HFFc6 (cell line): ENCODE results near the gene MOV10L1. TPM values are rescaled to one million over a fixed set of nuclear protein-coding genes. Genes with fewer than 3 reads are reported as not detected.

Experiments used
- DNase-seq: peaks from one replicate; pipeline ENCODE4 v3.0.0-alpha.2; 2018
- H3K27ac Mint-ChIP-seq: 2 replicates; pipeline ENCODE4 v1.8.0; 2020; ENCODE audit warnings: mild to moderate bottlenecking, mixed read lengths
- H3K27me3 Mint-ChIP-seq: 2 replicates; pipeline ENCODE4 v1.8.0; 2021; ENCODE audit warnings: mild to moderate bottlenecking, moderate library complexity, mixed read lengths; ENCODE audit not compliant: insufficient read depth
- H3K36me3 Mint-ChIP-seq: 2 replicates; pipeline ENCODE4 v1.8.0; 2021; ENCODE audit warnings: low read depth, mixed read lengths
- H3K4me1 Mint-ChIP-seq: 2 replicates; pipeline ENCODE4 v1.8.0; 2020; ENCODE audit warnings: low read depth, mixed read lengths
- H3K4me3 Mint-ChIP-seq: 2 replicates; pipeline ENCODE4 v1.8.0; 2020; ENCODE audit warnings: mild to moderate bottlenecking, moderate library complexity, mixed read lengths
- H3K9me3 Mint-ChIP-seq: 2 replicates; pipeline ENCODE4 v1.8.0; 2020; ENCODE audit warnings: mild to moderate bottlenecking, mixed read lengths
- CTCF ChIP-seq: fragments of 200-600 bp; sonication (generic); IDR thresholded peaks from 2 replicates; pipeline ENCODE4 v1.5.0; 2021; ENCODE audit warnings: antibody characterized with exemption, mild to moderate bottlenecking
- total RNA-seq, 6 experiments: library from RNA; stranded (reverse); fragmentation: NEBNext Ultra II Directional; extraction: Animal tissue kit (Norgen Biotek cat#: 25700); gene quantifications; 2 replicates in 1 of 6; 3 replicates in 5 of 6; pipeline ENCODE4 v1.2.3, GENCODE V29; 2021

Gene MOV10L1
- total RNA-seq, 6 experiments from 2014 or later: 0.09 to 1.3 (median 0.26) TPM

GRCh38 chr22:50174382-50175190 lies 84.8 kb downstream of the MOV10L1 start:
- no peak for DNase-seq
- peaks cover 19% of the 10 kb centered on the region for H3K27me3 Mint-ChIP-seq
- no peaks in the 10 kb centered on the region for H3K4me1 Mint-ChIP-seq
- no peaks in the 10 kb centered on the region for H3K36me3 Mint-ChIP-seq
- no peaks in the 10 kb centered on the region for H3K9me3 Mint-ChIP-seq
- no peak overlapping the region for H3K27ac Mint-ChIP-seq
- no peak for TF ChIP-seq CTCF
- no peak overlapping the region for H3K4me3 Mint-ChIP-seq

GRCh38 chr22:50175191-50175461 lies 85.3 kb downstream of the MOV10L1 start:
- Mint-ChIP-seq H3K4me3 (no peak overlapping the region), H3K36me3 (no peaks in the 10 kb centered on the region), H3K4me1 (no peaks in the 10 kb centered on the region), H3K27ac (no peak overlapping the region), H3K27me3 (peaks cover 19% of the 10 kb centered on the region), H3K9me3 (no peaks in the 10 kb centered on the region)
- no peak for TF ChIP-seq CTCF
- DNase-seq: no peak

GRCh38 chr22:50175921-50176849 lies 86.4 kb downstream of the MOV10L1 start:
- Mint-ChIP-seq H3K36me3 (no peaks in the 10 kb centered on the region), H3K27me3 (peaks cover 17% of the 10 kb centered on the region), H3K9me3 (no peaks in the 10 kb centered on the region), H3K4me3 (no peak overlapping the region), H3K4me1 (no peaks in the 10 kb centered on the region), H3K27ac (no peak overlapping the region)
- no peak for TF ChIP-seq CTCF
- DNase-seq: no peak

- H3K27me3 Mint-ChIP-seq: peaks cover 14% of the 10 kb centered on the region
- no peak overlapping the region for H3K27ac Mint-ChIP-seq
- H3K36me3 Mint-ChIP-seq: no peaks in the 10 kb centered on the region
Measured at GRCh38 chr22:50176850-50177536, 87.2 kb downstream of the MOV10L1 start.

More at GRCh38 chr22:50176850-50177536, 87.2 kb downstream of the MOV10L1 start:
- no peak for DNase-seq
- H3K4me3 Mint-ChIP-seq: no peak overlapping the region
- H3K9me3 Mint-ChIP-seq: no peaks in the 10 kb centered on the region
- TF ChIP-seq CTCF: no peak
- no peaks in the 10 kb centered on the region for H3K4me1 Mint-ChIP-seq
